GM21529 (cell line): ENCODE data around the gene ADCY3.

Experiments
- ATAC-seq: cut with Tn5 transposase; IDR thresholded peaks from one replicate; pipeline ENCODE4 v1.9.1; 2021; ENCODE audit not compliant: unreplicated experiment

ADCY3 gene

DNA sequence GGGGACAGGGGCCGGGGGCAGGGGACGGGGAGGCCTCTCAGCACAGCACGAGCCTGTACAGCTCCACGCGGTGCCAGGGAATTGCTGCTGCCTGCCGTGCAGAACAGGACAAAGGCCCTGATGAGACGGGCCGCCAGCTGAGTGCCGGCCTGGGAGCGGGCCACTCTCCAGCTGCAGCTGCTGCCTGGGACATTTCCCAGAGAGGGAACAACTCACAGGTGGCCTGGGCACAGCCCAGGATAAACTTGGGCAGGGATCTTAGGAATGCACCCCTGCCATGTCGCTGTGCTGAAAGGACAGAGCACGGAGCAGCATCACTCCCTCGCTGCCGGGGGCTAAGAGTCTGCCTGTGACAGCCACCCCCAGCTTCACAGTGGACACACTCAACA is 88.0 kb downstream of the ADCY3 start:
- no peak for ATAC-seq

DNA sequence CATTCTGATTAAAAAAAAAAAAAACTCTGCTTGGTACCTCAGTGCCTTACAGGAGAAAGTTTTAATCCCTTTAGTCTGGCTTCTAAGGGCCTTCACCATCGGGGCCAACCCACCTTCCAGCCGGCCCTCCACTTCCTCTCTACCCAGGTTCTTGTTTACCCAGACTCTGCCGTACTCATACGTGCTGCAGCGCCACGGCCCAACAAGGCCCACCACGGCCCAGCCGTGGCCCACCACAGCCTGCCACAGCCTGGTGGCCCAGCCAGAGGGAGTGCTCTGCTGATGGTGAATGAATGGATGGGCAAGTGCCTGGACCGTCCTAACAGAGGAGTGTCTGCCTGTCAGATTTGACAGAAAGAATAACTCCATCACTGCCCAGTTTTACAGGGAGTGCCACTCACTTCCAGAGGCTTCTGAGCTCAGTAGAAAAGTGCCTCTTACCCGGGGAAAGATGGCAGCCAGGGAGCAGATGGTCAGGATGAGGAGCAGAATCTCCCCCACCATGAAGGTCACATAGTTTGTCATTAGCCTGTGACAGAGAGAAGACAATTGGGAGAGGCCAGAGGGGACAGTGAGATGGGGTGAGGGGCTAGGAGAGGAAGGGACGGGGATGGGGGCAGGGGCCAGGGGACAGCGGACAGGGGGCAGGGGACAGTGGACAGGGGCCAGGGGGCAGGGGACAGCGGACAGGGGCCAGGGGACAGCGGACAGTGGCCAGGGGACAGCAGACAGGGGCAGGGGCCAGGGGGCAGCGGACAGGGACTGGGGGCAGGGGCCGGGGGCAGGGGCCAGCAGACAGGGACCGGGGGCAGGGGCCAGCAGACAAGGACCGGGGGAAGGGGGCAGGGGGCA is 88.6 kb downstream of the ADCY3 start:
- ATAC-seq = no peak

DNA sequence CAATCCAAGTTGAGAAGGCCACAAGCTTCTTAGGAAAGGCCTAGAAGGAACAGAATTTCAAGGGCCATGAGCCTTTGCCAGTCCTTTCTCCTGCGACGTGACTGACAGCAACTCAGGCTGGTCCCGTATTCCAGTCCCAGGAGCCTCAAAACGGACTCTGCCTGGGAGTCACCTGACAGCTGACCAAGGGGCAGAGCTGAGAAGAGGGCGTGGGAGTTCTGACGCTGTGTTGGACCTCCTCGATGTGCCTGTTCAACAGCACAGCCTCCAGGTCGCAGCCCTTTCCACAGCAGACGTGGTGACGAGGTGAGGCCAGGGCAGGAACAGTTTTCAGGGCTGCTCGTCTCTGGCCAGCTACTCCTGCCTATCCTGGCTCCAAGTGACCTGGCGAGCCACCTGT is 89.3 kb downstream of the ADCY3 start:
- no peak for ATAC-seq

DNA sequence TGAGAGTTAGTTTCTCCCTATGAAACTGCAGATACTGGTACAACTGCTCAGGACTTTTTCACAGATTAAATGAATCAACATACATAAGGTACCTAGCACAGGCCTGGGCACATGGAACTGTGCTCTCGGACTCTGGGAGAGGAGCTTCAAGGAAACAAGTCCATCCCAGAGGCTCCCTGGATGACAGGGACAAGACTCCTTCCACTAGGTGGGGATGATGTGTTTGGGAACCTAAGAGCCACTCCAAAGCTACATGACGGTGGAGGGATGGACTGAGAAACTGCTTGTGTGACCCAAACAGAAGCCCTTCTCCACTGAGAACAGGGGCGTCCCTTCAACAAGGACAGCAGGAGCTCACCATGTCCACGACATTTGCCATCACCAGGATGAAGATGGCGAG is 89.7 kb downstream of the ADCY3 start:
- ATAC-seq = no peak

DNA sequence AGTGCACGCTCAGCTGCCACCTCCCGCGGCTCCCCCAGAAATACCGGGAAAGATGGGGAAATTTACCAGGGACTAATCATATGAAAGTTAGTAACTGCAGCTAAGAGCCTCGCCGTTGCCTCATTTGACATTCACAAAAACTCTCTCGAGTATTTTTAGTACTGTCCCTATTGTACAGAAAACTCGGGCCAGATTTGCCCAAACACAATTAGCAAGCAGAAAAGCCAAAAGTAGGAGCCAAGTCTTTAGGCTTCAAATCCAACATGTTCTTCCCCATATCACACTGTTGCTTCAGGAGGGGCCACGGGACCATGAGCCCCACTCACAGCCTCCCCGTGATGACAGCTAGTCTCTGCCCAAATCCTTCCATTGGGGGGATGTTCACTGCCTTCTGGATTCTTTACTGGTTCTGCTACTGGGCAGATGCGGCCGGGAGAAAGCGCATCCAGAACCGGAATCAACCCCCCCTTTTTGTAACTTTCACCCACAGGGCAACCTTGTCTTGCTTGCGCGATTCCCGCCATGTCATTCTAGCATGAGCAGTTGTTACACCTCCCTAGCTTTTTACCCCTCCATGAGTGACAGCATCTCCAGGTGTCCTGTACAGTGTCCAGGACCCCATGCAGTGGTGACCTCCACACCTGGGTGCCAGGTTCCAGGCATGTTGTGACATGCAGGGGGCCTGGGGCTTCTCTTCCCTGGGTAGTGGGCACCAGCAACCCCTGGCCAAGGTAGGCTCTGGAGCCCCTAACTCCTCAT is 91.6 kb downstream of the ADCY3 start:
- no peak for ATAC-seq

DNA sequence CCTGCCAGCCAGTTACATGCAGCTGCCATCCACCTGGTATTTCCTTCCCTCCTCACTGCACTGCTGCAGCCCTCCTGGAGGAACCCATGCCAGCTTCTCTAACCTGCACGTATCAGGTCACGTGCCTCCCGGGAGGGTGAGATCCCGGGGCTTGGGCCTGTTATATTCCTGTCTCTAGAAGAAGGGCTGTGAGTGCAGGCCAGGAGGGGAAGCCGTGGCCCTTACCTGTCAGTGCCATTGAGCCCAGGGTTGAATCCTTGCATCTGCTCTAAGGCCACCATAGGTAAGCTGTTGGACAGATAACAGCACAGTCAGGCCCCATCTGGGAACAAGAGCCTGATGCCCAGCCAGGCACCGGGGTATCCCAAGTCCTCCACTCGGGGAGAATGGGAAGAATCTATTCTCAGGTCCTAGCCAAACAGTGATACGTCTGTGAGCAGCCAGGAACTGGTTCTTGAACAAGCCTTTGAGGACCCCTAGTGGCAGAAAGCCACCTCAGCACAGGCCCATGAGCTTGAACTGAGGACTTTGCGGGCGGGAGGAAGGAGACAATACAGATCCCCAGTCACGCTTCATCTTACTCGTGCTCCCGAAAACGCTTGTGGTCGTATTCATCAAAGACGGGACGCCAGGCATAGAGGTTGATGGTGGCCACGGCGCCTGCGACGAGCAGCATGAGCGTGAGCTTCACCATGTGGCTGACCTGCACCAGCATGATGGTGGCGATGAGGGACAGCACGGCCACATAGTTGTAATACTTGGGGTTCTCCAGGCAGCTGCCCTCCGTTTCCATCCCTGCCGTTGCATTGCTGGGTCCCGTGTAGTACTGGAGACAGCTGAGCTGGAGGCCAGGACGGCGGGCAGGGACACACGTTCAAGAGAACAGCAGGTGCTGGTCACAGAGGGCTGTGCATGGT is 92.5 kb downstream of the ADCY3 start:
- ATAC-seq = peak; percentile 86

DNA sequence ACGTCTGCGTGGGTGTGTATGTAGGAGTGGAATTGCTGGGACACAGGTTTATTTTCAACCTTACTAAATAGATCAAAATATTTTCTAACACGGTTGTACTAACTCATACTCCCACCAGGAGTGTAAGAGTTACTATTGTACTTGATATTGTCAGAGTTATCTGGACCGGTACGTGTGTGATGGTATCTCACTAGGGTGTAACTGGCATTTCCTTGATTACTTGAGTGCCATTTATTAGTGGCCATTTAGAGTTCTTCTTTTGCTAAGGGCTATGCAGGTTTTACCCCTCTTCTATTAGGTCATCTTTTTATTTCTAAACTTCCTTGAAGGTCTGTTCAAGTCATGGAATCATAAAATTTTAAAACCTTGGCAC is 93.3 kb downstream of the ADCY3 start:
- ATAC-seq = no peak

DNA sequence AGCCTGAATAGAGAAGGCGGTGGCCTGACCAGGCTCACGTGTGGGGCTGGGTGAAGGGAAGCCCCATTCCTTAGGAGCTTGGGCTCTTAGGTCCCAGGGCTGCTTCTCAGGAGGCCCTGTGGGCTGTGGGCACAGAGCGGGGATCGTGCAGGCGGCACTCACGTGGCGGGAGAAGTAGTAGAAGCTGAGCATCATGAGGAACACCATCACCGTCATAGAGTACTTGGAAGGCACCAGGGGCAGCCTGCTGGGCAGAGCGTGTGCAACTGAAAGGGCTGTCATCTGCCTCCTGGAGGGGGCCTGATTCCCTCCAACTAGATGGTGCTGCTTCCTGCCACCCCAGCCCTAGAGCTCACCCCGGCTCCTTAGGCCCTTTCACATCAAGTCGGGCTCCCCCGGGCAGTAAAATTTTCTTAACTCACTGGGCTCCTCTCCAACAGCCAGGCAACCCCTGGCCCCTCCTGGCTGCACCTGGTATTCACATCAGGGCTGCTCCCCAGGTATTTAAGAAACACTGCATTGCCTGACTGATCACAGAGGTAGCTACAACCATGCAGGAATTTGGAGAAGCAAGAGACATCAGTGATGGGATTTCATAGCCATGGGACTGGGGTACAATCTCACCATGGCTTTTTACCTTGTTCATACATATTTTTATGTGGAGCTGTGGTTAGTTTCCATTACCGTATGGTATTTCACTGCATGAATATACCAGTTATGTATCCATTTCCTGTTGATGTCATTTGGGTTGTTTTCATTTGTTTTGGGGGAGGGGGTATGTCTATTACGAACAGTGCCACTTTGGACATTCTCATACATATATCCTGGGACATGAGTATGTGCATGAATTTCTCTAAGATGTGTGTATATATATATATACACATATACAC is 93.9 kb downstream of the ADCY3 start:
- no peak for ATAC-seq

DNA sequence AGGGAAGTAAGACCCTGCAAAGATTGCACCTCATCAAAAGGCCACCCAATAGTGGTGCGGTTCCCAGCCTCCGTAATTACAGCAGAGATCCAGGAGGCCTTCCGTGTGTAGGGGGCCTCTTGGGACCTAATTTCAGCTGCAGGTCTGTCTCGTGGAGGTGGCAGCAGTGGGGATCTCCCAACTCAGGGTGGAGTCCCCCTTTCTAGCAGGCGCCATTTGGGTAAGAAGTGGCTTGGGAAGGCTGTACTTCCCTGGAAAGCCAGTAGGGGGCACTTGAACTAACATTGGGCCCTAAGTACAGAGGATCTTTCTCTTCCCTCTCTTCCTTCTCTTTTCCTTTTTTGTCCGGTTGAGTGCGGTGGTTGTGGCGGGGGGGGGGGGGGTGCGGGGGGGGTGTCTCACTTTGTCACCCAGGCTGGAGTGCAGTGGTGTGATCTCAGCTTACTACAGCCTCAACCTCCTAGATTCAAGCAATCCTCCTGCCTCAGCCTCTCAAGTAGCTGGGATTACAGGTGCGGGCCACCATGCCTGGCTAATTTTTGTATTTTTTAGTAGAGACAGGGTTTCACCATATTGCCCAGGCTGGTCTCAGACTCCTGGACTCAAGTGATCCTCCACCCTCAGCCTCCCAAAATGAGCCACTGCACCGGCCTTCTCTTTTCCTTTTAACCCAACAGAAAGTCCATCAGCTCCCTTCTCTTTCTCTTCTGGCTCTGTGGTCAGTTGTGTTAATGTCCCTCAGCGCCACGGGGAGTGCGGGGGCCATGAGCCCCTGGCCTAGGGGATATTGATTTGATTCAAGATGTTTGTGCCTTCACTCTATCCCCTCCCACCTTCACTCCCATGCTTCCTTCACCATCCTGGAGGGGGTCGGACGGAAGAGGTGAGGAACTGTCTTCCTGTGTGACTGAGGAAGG is 94.8 kb downstream of the ADCY3 start:
- no peak for ATAC-seq

DNA sequence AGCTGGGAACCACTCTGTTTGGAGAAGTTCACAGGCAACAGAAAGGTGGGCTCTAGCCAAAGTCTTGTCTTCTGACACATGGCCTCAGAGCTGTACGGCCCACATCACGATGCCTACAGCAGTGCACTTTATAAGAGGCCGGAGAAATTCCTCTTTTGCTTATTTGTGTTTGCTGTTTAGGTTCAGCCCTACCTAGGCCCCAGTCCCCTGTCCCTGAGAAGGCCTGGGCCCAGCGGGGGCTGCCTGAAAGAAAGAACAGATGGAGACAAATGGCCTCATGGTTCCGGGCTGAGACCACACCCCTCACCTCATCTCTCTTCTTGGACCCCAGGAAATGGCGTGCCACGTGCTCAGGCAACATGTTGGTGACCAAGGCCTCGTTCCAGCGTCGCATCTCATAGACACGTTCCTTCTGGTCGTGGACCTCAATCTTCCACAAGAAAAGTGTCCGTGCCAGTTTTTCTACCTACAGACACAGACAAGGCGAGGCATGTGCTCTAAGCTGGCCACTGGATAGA is 95.9 kb downstream of the ADCY3 start:
- ATAC-seq = no peak

DNA sequence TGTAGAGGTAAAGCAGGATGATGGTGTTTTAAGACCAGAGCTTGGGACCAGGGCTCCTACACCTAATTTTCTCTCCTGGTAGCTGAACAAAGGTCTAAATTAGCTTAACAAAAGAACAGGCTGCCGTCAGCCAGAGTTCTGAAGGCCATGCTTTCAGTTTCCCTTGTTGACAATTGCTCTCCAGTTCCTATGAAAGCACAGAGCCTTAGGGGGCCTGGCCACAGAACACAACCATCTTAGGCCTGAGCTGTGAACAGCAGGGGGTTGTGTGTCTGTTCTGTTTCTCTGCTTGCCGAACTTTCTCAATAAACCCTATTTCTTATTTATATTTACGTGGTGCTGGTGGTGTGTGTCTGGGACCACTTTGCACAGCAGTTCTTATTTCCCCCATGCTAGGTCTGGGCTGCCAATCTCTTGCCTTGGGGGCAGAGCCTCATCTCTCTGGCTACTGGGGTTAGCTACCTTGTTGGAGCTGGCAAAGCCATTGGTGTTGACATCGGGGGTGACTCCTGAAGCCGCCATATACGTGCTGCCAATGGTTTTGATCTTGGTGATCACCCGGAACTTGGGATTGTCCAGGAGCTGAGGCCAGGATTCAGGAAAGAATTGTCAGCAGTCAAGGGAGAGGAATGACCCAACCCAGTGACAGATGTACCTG is 97.9 kb downstream of the ADCY3 start:
- no peak for ATAC-seq

DNA sequence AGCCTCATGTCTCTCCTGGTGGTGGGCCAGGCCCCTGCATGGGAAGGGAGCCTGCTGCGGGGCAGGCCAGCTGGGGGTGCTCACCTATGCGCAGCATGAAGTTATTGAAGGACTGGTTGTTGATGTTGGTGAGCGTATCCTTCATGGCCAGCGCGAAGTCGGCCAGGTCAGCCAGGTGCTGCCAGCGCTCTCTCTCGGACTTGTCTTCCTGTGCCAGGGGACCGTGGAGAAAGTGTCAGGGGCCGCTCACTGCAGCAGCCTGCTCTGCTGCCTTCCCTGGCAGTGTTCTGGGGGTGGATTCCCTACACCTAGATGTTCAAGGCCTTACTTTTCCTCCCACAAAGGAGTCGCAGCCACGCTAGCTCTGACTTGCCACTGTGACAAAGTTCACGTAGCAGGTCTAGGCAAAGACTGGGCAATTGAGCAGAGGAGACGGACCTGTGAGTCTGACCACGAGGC is 98.6 kb downstream of the ADCY3 start:
- ATAC-seq = no peak

DNA sequence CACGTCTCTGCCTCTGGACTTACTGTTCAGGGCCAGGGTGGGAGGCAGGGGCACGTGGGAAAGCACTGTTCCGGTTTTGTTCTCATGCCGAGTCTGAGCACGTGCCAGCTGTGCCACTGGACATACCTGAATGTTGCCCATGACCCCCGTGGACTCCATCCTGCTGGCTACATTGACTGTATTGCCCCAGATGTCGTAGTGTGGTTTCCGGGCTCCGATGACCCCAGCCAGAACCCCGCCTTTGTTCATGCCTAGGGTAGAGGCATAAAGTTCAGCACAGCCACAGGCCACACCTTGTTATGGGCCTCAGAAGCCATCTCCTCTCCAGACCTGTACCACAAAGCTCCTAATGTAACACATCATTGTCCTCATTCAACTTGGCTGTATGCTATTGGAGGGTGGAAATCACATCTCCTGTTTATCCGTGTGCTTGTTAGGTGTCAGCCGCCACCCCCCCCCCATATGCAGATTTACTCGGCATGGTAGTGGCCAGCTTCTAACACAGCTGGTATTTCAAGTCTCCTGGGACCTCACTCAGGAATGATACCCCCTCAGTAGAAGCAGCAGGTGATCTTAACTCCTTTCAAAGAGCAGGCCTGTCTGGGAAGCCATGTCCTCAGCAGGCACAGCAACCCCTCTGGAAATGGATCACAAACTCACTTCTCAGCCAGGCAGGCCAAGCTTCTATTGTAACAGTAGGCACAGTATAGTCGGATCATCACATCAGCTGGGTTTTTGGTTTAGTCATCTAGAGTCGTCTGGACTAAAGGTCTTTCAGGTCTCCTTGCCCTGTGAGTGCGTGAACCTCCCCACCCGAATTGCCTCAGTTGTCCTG is 99.2 kb downstream of the ADCY3 start:
- ATAC-seq = no peak

DNA sequence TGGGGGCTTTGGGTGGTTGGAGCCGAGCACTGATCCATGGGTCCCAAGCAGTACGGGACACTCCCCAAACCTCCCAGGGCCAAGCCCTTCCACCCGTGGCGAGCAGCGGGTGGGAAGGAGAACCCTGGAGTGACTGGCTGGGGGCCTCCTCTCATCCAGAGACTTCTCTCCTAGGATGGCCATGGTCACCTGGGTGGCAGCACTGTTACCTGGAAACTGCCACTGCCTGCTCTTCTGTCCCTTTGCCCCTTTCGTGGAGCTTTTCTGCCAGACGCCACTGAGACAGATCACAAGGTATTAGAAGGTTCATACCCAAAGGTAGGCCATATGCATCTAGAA is 99.9 kb downstream of the ADCY3 start:
- no peak for ATAC-seq

DNA sequence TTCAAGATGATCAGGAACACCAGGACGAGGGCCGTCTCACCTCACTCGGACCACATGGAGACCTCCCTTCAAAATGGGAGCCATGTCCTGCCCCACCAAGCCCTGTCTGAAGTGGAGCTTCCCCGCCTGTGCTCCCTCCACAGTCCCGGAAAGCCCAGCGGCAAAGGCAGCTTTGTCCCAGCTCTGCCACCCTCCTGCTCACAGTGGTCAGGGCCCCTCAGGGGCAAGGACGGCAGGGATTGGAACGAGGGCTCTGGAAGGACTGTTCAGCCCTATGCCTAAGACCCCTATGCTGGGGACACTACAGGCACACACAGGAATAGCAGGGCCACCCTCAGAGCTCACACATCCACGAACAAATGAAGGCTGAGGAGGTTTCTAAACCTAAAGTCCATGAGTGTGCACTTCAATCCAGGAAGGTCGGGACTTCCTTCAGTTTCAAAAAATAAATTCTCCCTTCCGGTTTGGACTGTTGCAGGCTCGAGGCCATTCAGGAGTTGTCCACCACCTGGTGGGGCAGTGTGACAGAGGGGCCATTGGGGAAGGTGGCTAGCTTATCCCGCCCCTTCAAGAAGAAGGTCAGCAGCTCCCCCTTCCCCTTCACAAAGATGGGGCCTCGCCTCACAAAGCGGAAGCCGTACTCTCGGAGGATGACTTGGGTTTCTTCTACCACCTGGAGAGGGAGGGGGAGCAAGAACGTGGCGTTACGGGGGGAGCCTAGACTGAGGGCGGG is 100.4 kb downstream of the ADCY3 start:
- ATAC-seq = no peak

DNA sequence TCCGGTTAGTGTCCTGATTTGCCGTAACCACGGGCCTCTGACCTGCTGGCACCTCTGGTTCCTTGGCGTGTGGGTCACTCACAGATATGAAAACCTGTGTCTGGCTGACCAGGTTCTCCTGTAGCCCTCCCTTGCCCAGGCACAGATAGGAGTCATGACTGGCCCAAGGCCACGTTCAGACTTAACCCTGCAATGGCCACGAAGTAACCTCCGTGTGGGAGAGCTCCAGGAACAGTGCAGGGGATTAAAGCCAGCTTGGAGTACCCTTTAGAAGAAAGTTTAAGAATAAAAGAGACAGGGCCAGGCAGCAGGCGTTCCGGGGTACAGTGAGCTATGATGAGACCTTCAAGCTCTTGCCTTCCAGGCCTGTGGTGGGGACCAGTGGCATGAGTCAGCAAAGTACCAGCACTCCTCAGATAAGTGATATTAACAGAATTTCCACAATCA is 101.3 kb downstream of the ADCY3 start:
- ATAC-seq = no peak

DNA sequence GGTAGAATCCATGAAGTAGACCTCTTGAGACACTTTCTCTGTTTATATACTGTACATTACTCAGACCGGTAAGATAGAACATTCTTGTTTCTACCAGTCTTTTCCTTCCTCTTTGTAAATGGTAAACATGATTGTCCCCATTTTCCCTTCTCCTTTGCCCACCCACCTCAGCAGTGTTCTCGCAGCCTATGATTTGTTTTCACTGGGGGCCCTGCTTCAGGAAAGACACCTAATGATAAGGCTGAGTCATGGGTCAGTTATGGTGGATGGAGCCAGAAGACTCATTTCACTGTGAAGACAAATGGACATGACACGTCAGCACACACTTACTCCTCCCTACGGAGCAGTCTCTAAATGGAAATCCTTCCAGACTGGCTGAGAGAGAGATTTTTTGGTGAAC is 103.2 kb downstream of the ADCY3 start:
- ATAC-seq = no peak
